Retinal pigment epithelial cell (primary cell): ENCODE results near the gene C22orf31.

Experiments used
- DNase-seq: peaks from one replicate; pipeline ENCODE4 v3.0.0-alpha.2; 2010; ENCODE audit warnings: low read depth
- H3K4me3 ChIP-seq: 2 replicates; pipeline ENCODE4 v1.5.1; 2011; ENCODE audit warnings: mild to moderate bottlenecking, low read length, control low read depth, moderate library complexity
- CTCF ChIP-seq: conservative IDR thresholded peaks from 2 replicates; pipeline ENCODE4 v1.5.1; 2011; ENCODE audit warnings: low read depth, low read length, control low read depth, inconsistent platforms

C22orf31 gene

GRCh38 chr22:29081517-29082236, 20.0 kb upstream of the C22orf31 start:
- TF ChIP-seq CTCF, result no peak
- DNase-seq, result no peak
- H3K4me3 ChIP-seq, result no peak overlapping the region

GRCh38 chr22:29080106-29080975, 18.7 kb upstream of the C22orf31 start:
- TF ChIP-seq CTCF, result no peak
- H3K4me3 ChIP-seq, result no peak overlapping the region
- no peak for DNase-seq

GRCh38 chr22:29079218-29079901, 17.7 kb upstream of the C22orf31 start:
- no peak overlapping the region for H3K4me3 ChIP-seq
- DNase-seq, result peak; percentile 68
- no peak for TF ChIP-seq CTCF

GRCh38 chr22:29078869-29079207, 17.2 kb upstream of the C22orf31 start:
- no peak for DNase-seq
- no peak overlapping the region for H3K4me3 ChIP-seq
- no peak for TF ChIP-seq CTCF

- no peak for DNase-seq
- H3K4me3 ChIP-seq, result no peak overlapping the region
- TF ChIP-seq CTCF, result peak; percentile 7
Observed at GRCh38 chr22:29078036-29078868, 16.6 kb upstream of the C22orf31 start.

- H3K4me3 ChIP-seq, result peak overlapping the region; percentile 56
- no peak for TF ChIP-seq CTCF
- DNase-seq, result no peak
Observed at GRCh38 chr22:29074276-29074772, 12.7 kb upstream of the C22orf31 start.
